GM12801 (cell line): ENCODE results near the gene RAB41.

Experiments used
- TF ChIP-seq, protein P1 (sequence below): IDR thresholded peaks from one replicate; pipeline ENCODE4 v1.5.1; 2011; ENCODE audit warnings: control low read depth; ENCODE audit not compliant: insufficient read length; ENCODE audit errors: extremely low read depth

Gene RAB41

DNA sequence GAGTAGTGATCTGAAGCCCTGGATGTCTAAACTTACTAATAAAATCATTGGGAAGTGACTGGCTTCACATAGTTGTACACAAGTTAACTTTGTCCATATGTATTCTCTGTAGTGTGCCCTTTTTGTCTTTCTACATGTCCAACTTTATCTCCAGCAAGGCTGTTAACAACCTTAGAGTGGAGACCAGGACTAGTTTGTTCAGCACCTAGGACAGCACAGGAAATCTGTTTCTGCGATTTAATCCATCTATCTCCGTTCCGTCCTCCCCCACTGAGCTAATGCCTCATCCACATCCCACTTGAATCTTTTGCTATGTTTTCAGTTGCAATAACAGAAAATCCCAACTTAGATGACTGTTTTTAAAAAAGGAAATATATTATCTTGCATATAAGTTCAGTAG lies 17.2 kb upstream of the RAB41 start:
- TF ChIP-seq, protein P1, sequence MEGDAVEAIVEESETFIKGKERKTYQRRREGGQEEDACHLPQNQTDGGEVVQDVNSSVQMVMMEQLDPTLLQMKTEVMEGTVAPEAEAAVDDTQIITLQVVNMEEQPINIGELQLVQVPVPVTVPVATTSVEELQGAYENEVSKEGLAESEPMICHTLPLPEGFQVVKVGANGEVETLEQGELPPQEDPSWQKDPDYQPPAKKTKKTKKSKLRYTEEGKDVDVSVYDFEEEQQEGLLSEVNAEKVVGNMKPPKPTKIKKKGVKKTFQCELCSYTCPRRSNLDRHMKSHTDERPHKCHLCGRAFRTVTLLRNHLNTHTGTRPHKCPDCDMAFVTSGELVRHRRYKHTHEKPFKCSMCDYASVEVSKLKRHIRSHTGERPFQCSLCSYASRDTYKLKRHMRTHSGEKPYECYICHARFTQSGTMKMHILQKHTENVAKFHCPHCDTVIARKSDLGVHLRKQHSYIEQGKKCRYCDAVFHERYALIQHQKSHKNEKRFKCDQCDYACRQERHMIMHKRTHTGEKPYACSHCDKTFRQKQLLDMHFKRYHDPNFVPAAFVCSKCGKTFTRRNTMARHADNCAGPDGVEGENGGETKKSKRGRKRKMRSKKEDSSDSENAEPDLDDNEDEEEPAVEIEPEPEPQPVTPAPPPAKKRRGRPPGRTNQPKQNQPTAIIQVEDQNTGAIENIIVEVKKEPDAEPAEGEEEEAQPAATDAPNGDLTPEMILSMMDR: no peak

DNA sequence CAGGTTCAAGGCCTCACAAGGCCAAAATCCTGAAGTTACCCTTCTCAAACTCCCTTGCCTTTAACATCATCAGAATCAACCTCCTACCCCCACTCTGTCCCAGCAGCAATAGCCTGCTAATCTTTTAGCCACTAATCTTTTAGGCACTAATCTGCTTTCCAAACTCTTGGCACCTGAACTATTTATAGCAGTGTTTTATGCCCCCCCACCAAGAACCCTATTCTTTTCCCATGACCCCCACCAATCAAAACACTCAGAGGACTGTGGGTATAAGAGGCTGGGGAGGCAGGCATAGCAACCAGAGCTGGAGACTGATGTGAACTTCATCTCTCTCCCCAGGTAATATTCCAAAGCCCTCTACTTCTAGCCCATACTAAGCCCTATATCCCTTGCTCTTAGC lies 13.9 kb upstream of the RAB41 start, which contains the start of gene ARR3:
TSS of gene ARR3 (plus strand) at position 301 of the 400 bp plus-strand sequence. CDS start 1,052 bp downstream, outside the sequence.
- TF ChIP-seq, protein P1: no peak

DNA sequence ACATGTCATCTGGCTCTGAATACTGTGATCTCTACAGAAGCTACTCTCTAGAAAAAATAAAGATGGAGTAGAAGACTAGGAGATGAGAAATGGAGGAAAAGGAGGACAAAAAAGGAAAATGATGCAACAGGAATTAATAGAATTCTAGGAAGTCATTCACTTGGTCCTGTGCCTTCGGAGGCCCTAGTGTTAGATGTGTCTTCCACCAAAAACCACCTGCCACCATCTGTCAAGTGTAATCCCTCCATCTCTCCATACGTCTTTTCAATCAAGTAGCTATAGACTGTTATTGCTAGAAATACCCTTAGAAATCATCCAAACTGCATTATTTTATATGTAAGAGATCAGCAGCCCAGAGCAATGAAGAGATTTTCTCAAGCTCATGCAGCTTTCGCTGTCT lies 2.9 kb upstream of the RAB41 start:
- TF ChIP-seq, protein P1: no peak

DNA sequence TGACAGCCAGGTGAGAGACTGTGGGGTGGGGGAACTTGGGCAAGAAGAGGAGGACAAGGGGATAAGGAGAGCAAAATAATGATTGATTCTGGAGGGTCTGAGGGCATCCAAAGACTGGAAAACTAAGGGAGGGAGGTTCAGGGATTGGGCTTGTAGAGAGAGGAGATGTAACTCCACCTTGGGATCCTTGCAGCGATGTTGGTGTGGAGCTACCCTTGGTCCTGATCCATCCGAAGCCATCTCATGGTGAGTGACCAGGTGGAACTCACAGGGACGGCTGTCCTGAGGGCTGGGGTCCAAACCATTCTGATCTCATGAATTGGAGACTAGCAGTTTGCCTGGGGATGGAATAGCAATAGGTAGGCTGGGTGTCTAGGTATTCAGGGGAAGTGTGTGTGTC lies 1.4 kb upstream of the RAB41 start:
- TF ChIP-seq, protein P1: no peak

DNA sequence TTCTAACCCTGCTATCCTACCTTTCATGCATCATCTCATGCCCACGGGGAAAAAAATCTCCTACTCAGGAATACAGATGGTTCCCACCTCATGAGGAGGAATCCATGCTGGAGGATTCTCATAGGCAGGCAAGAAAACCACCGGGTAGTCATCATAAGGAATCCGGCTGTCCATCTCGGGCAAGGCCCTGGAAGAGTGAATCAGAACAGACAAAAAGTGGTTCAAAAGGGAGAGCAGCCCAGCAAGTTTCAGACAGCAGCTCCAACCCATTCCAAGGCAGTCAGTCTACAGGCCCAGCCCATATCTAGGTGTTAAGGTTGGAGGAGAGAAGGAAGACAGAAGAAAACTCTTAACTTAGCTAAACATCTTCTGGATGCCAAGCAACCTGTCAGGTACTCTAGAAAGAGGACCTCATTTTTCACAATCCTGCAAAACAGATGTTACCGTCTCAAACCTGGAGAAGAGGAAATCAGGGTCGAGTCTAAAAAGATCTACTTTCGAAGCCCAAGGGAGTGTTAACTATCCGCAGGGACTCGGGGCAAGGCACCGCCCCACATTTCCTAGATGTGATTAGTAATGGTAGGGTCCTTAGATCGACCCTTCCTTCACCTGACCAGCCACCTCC lies 7.3 kb downstream of the RAB41 start:
- TF ChIP-seq, protein P1: no peak

DNA sequence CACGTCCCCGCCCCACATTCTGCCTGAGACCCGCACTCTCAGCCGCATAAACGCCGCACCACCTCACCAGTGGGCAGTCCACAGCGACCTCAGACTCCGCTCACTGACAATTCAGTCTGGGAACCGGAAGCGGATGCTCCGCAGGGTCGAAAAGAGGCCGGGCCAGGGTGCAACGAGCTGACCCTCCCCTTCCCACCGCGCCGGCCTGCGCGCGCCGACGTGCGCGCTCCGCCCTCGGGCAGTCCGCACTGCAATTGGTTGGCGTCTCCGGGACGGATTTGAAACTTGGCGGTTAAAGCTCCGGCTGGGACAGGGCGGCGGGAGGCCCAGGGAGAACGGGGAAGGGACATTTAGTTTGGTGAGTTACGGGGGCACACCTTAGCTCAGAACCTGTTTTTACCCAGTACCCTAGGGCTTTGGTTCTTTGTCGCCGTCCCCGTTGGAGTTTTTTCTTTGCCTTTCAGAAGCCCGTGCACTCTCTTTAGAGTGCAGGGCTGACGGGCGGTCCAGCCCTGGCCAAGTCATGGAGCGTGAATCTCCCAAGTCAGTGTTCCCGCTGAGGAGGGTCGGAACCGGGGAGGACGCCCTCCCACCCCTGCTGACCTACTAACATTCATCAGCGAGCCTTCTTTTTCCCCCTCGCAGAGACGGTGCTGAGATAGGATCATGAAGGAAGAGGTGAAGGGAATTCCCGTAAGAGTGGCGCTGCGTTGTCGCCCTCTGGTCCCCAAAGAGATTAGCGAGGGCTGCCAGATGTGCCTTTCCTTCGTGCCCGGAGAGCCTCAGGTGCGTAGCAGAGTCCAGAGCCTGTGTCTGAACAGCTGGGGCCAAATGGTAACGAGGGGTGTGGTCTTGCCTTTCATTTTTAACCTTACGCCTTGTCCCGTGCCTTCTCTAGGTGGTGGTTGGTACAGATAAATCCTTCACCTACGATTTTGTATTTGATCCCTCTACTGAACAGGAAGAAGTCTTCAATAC lies 8.1 kb downstream of the RAB41 start, which contains the start of the genes KIF4A and PDZD11:
TSS of gene KIF4A (plus strand) at position 312 of the 978 bp plus-strand sequence. CDS start at position 667, 355 bp downstream.
TSS of gene PDZD11 (minus strand) at position 135 of the 978 bp plus-strand sequence. CDS start 586 bp downstream, outside the sequence.
- TF ChIP-seq, protein P1: no peak

DNA sequence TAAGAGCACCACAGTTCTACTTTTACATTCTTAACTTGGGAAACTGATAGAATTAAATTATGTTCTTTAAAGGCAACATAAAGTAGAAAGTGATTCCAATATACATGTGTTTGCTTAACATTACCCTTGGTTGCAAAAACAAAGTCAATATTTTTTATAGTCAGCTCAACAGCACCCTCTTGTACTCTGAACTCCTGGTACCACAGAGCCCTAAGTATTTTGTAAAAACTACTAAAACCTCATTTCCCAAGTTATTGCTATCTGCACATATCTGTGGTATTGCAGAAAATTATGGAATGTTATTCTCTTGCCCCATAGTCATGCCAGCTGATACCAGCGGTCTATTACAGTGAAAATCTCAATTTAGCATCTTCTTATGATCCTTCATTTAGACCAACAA lies 10.8 kb downstream of the RAB41 start:
- TF ChIP-seq, protein P1: no peak
